ENCODE measurements around the gene NFIX.

The NFIX gene

DNA sequence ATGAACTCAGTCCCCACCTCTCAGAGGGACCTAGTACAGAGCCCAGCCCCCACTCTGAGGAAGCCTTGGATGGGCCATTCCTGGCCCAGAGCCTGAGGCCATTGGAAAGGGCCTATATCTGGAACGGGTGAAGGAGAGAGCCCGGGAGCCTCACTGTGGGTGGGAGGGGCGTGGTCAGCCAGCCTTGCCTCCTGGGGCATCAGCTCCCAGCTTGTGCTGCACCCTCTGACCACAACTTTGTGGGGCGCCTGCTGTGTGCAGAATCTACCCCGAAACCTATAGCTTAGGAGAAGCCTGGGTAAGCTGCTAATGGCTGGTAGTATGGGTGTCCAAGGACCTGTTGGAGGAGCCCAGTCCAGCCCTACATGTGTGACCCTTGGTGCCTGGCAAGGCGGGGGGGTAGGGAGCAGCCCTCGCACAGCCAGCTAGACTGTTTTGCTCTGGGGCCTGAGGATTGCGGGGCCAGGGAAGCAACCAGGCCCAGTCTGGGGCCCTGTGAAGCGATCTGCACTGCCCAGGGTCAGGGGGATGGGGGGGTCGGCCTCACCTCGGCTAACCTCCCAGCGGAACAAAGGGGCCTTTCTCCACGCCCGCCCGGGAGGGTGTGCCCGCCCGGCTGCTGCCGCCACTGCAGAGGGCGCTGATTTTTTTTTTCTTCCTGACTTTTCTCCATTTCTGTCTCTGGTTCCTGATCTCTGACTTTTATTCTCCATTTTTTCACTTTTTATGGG, 65.1 kb downstream of the NFIX start:
- no peak for DNase-seq

DNA sequence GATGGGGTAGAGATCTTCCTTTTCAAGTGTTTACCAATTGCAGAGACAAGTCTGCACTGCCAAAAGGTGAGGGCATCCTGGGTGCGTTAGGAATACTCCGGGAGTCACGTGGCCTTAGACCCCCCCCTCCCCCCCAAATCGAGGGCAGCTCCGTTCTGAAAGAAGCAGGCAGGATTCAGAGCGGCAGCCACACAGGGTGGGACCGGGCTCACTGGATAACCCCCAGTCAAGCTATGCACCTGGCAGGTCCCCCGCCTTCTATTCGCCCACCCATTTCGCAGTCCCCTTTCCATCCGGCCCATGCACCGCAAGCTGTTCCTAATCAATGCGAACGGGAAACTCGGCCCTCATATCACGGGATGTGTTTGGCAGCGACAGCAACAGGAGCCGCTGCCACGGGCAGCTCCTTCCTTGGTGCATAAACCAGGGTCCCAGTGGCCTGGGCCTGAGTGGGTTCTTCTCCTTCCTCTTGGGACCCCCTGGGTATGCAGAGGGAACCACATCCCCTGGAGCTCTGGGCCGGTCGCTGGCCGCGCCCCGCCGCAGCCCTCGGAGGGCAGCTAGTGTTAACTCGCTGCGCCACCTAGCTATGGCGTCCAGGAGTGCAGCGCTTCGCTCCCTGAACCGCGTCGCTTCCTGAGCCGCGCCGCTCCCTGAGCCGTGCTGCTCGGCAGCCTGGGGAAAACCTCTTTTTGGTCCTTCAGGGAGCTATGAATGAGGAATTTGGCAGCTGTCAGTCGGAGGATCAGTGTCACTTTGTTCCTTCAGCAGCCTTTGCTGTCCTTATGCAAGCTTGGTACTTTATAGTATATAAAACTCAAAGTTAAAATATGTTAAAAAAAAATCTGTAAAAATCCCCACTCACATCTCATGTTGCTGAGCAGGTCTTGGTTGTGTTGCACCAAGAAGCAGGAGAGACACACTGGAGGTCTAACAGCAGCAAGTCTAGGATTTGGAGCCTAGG, 66.0 kb downstream of the NFIX start:
- peak; percentile 76 for DNase-seq

DNA sequence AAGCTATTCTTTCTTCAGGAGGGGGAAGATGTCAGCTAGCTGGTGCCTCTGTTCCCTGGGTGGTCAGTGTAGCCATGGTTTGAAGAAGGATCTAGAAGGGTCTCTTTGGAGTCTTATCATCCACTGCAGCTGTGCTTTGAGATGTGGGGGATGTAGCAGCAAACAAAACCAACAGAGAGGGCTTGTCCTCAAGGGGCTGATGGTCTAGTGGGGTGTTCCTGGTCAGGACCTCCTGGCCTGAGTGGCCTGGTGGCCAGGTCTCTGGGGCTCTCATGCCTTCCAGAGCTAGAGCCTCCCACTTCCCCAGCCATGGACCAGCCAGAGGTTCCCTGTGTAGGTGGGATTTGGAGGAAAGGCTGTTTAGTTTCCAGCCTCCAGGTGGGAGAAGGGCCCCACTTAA, 67.0 kb downstream of the NFIX start:
- DNase-seq = no peak

DNA sequence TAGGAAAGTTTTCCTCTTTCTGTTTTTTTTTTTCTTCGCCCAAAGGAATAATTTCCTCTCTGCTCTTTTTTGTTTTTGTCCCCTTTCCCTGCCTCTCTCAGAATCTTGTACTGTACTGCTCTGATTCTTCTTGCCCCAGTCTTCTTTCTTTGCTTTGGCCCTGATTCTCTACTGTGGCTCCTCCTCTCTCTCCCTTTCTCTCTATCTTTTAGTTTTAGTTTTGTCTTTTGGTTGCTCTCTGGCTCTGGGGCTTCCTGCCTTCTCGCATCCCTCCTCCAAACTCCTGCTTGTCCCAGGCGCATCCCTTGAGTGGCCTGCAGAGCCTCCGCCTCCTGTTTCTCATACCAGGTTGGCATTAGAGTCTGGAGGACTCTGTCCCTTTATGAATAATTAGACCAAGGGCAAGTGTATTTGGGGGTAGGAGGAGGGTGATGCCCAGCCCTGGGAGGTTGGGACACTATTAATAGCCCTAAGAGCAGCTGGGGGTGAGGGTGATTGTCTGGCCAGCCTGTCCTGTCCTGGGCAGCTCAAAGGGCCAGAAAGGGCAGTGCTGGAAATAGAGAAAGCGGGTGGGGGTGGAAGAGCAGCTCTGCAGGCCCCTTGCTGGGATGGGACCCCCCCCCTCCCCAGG, 68.3 kb downstream of the NFIX start:
- no peak for DNase-seq

DNA sequence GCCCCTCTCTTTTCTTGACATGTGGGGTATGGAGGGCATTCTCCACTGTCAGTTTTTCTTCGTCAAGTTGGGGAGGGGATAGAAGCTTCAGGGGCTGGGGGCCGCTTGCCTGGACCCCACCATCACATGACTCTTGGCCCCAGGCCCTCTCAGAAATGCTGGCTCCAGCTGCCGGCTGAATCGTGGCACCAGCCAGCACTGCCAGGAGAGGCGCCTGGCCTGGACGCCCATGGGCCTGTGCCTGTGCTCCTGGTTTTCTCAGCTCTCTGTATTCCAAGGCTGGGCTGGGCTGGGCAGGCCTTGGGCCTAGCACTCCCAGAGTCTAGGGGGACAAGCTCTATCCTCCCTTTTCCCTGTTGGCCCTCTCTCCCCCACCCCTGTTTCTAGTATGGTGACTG, 68.8 kb downstream of the NFIX start:
- DNase-seq = no peak

DNA sequence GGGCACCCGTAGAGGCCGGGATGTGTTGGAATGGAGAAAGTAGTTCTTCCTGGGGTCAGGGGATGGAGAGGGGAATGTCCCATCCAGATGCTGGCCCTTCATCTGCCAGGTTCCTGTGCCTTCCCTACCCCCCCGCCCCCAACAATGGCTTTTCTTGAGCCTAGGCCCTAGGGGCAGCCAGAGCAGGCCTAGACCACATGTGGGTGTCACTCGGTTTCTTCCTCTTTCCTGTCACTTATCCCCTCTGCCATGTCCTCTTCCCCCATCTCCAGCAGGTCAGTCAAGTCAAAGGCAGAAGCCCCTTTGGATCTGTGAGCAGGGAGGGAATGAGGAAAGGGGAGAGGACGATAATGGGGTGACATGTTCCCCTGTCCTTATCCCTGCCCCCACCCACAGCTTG, 71.0 kb downstream of the NFIX start:
- DNase-seq = no peak

DNA sequence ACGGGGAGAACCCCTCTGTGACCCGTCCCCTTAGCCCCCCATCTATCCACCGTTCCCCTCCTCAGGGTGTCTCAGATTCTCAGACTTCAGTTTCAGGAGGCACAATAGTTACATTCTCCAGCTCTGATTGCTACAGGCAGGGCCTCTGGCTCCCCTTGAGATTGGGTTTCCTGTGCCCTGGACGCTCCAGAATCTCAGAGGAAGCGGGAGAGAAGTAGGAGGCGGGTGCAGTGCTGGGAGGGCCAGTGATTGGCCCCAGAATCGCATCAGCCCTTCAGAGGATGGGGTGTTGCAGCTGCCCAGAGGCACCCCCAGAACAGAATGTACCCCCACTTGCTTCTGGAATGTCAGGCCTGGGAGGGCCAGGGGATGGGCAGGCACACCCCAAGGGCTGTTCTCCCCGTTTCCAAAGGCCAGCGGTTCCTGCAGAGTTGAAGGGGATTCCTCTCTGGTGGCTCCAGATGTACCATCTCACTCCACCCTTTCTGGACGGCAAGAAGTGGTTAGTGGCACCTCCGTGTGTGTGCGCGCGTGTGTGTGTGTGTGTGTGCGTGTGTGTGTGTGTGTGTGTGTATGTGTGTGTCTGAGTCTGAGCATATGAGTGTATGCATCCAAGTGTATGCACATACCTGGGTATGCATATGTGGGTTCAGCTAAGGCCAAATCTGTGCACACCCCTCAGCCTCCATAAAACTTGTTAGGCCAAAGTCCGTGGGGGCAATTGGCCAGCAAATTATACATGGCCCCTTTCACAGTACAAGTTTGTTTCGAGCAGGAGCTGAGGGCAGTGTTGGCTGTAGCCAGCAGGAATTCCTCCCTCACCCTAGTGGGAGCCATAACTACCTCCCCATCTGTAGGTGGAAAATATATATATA, 71.9 kb downstream of the NFIX start:
- DNase-seq = no peak

DNA sequence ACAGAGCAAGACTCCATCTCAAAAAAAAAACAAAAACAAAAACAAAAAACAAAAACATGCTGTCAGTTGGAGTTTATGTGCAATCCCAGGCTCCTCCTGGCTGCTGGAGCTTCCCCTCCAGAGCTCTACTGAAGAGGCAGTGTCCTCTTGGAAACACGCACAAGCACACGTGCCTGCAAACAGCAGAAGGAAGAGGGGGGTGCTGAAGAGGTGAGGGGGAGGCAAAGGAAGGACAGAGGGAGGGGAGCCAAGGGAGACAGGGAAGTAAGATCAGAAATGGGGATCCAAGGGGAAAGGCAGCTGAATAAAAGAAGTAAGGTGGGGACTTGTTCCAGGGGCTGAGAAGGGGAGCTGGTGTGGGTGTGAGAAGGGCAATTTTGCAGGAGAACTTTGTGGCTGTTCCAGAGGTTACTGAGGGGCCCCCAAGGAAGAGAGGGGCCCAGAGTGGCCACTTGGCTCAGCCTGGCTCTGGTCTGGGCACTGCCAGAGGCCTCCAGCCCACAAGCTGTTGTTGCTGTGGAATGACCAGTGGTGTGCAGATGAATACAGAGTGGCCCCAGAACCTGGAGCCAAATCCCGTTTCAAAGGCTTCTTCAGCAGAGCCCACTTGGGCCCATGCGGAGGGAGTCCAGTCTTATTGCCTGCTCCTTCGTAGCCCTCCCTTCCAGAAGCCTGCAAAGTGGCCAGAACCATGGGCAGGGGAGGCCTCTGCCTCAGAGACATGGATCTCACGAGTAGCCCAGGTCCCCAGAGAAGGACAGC, 73.0 kb downstream of the NFIX start:
- DNase-seq = no peak

DNA sequence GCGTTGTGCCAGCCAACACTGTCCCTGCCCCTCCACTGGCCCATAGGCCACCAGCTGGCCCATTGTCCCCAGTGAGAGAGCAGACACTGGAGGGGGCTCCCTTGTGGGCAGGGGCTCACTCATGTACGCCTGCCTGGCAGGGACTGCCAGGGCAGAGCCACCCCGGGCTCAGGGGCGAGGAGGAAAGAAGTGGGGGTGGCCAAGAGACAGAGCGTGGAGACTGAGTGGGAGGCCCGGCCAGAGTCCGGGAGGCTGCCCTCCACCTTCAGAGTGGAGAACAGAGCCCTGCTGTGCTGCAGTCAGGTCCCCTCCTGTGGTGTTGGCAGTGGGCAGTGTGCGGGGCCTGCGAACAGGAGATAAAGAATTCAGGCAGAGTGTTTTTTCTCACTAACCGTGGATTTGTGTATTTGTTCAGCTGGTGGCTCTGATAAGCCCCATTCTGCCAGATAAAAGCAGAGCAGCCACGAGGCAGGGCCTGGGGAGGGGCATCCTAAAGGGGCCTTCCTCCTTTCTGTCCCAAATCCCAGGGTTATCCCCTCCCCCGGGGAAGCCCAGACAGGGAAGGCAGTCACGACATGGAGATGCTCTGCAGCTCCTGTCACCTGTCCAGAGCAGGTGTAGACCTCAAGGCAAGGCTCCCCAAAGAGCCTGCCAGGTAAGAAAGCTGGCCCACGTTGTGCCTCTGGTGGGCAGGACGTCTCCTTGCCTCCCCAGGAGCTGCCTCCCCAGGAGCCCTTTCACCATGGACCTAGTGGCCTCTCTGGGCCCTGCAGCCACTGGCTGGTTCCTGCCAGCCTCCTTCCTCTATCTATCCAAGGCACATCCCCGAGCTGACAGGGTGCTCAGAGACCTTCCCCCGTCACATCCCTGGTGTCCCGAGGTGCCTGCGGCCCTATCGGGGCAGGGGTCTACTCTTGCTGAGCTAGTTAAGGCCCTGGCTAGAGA, 74.4 kb downstream of the NFIX start:
- DNase-seq = no peak

DNA sequence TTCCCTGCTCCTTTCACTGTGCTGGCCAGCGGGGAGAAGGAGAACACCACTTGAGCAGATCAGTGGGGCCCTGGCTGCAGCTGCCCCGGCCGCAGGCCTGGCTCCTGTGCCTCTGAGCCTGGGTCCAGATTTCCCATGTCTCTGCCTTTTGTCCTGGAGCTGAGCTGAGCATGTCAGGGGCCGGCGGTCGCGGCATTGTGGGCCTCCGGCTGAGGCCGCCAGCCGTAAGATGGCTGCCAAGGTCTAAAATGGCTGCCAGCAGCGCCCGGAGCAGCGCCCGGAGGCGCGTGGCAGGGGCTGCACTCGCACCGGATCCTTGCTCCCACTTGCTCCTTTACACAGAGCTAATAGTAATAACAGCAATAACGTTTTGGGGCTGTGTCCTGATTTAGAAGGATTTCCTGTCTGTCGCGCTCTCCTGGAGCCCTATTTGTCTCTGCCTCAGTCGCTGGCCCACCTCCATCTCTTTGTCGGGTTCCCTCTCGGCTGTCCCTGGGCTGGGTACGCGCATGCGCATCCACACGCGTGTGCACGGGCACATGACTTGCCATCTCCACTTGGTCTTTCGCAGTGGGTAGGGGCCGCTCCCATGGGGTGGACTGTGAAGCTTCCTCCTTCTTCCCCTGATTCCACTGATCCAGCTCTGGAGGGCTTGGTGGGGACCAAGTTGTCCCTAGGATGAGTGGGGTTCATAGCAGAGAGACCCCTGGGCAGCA, 75.3 kb downstream of the NFIX start:
- DNase-seq = no peak

DNA sequence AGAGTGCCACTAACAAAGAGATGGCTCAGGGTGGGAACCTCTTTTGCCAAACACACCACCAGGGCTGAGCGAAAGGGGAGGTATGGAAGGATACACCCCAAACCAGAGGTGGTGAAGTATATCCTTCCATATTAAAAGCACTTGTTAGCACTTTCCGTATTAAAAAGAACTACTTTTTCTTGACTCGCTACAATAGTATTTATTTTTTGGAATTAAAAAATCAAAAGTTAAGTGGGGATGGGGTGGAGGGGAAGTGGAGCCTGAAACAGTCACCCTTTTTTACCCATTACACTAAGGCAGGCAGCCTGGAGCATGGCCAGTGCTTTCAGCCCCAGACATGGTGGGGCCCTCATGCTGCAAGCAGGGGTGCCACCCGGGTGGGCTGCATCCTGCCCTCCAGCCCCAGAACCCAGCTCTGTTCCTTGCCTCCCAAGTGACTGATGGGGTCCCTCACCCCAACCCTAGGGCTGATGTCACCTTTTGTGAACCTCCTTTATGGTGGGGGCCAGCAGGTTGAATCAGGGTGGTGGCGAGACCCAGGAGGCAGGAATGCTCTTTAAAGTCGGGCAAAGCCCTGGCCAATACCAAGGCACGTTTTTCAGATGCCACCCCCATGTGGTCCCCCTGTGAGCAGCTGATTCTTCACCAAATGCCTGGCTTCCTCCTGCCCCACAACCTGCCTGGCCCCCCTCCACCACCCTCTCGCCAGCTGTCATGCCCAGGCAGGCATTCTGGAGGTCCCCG, 76.3 kb downstream of the NFIX start:
- no peak for DNase-seq

DNA sequence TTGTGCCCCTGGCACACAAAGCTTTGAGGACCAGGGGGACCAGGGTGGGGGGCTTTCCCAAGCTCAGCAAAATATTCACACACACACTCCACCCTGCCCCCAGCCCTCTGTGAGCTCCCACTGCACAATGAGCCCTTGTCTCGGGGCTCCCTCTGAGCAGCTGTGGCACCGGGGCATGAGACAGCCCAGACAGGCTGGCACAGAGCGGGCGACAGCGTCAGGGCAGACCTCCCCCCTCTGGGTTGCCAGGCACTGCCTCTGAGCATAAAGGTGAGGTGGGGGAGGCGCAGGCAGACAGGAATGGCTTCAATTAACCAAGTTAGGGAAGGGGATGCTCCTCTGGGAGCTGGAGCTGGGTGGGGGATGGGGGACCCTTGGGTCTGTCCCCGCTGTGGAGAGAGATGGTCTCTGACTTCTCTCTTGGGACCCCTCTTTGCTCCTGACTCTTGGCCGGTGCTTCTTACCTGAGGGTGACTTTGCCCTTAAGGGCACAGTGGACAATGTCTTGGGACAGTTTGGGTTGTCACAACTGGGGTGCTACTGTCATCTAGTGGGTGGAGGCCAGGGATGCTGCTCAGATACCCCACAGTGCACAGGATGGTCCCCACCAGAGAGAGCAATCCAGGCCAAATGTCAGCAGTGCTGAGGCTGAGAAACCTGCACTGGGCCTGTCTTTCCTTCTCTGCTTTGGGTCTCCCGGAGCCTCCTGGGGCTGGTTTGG, 77.1 kb downstream of the NFIX start:
- no peak for DNase-seq

DNA sequence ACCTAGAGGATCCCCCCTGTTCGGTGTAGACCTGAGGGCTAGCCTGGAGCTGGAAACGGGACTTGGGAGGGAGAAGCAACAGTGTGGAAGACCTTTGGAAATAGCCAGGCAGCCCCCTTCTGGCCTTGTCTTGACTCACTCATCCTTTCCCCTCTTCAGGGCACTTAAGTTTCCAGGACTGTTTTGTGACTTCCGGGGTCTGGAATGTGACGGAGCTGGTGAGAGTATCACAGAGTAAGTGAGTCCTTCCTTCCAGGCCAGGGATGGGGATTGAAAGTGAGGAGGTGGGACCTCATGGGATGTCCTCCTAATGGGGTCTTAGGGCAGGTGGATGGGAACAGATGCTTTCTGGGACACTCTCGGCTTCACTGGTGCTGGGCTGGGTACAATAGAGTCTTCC, 78.0 kb downstream of the NFIX start:
- no peak for DNase-seq

DNA sequence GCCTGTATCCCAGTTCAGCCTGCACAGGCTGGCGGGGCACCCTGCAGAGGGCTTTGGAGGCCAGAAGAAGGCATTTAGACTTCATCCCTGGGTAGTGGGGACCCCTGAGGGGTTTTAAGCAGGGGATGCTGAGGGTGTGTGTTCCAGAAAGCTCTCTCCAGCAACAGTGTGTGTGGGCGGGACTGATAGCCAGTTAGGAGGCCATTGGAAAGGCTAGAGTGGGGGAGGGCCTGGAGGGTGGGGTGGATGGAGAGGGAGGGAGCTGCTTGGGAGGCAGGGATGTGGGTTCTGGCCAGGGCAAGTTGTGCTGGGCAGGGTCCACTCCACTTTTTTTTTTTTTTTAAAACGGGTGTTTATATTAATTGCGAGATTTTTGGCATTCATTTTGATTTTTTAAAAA, 79.1 kb downstream of the NFIX start:
- no peak for DNase-seq

DNA sequence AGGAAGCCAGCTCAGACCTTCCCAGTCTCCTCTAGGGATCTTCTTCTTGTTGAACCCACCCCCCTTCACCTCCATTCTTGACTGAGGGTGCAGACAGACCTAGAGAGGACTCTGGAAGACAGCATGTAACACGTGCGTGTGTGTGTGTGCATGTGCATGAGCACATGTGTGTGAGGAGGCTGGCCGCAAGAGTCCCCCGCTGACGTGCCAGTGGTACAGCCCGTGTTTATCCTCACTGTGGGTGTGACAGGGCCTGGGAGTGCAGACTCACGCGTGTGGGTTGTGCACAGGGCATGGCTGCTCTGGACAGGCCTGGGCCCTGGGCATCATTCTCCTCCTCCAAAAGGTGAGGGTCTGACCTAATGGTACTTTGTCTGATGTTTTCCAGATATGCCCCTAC, 81.0 kb downstream of the NFIX start:
- DNase-seq = no peak

DNA sequence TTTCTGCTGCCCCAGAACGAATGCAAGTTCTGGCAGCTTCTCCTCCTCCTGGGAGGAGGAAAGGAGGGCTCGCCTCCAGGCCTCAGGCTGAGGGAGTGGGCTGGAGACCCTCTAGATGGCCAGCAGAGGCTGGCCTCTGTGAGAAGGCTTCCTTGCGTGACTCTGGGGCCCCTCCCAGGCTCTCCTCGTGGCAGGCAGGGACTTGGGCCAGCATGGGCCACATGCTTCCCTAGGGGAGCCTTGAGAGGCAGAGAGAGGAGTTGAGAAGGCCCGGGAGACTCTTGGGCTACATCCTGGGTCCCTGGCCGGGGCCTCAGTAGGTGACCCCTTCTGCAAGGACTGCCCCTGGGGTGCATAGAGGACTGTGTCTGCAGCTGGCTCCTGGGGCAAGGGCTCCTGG, 81.5 kb downstream of the NFIX start:
- no peak for DNase-seq

DNA sequence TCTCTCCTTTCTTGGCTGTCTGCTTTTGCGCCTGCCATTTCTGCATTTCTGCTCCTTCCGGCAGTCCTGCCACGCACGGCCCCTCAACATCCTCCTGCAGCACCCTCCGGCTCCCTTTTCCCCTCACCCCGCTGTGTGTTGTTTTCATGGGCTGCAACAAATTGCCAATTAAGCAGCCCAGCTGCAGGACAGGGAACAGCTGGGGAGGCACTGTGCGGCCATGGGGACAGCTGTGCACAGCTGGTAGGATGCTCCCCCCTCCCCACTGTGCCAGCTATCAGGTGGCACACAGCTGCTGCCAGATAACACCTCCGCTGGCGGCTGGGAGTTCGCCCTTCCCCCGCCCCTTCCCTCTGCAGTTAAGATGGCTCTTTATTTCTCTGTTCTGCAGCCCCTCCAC, 82.0 kb downstream of the NFIX start:
- no peak for DNase-seq

DNA sequence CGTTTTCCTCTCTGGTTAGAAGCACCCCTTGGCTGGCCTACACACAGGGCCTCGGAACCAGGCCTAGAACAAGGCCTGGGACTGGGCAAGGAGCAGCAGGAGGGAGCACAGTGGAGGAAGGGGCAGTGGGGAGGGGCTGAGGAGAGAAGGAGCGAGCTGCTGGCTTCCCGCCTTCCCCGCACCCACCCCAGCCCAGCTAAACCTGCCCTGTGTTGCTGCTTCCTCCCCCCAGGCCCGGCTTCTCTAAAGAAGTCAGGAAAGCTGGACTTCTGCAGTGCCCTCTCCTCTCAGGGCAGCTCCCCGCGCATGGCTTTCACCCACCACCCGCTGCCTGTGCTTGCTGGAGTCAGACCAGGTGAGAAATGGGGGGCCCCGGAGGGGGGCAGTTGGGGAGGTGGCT, 83.1 kb downstream of the NFIX start:
- no peak for DNase-seq

Data from fibroblast of skin of right biceps (primary cell).